Kidney tubule cell (primary cell): ENCODE measurements around the gene SKP1.
"Not testable (repeated sequence)": the region's sequence is repeated elsewhere in the genome, so short reads cannot be mapped to it uniquely, and the experiment has no call there.

ENCODE experiments used
- DNase-seq: peaks from one replicate; pipeline ENCODE4 v3.0.0-alpha.2; 2018; ENCODE audit warnings: low spot score

The SKP1 gene

DNA sequence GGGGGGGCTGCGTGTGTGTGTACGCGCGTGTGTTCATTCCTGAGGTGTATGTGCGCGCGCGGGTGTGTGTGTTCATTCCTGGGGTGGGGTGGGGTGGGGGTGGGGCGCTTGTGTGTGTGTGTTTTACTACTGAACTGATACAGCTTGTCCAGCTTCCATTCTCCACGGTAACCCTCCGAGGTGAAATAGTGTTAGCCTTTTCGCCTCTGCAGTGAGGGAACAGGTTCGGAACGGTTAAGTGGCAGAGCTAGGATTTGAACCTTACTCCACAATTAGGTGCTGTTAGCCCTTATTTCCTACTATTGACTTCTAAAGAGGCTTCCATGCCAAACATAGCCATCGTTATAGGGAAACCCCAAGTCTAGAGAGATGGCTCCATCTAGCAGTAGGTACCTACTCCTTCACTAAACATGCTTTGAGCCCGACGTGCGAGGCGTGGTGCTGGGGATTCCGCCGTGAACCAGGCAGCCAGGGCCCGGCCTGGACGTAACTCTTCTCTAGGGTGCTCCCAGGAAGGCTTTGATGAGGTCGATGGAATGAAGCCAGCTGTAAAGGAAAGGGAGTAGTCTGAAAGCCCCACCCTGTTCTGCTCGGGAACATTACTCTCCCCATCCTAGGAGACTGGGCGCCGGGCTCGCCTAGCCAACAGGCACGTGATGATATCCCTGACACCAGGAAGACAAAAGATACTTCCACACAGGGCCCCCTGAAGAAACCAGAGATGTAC lies 782 bp upstream of the SKP1 start:
- DNase-seq, result peak; percentile 65

DNA sequence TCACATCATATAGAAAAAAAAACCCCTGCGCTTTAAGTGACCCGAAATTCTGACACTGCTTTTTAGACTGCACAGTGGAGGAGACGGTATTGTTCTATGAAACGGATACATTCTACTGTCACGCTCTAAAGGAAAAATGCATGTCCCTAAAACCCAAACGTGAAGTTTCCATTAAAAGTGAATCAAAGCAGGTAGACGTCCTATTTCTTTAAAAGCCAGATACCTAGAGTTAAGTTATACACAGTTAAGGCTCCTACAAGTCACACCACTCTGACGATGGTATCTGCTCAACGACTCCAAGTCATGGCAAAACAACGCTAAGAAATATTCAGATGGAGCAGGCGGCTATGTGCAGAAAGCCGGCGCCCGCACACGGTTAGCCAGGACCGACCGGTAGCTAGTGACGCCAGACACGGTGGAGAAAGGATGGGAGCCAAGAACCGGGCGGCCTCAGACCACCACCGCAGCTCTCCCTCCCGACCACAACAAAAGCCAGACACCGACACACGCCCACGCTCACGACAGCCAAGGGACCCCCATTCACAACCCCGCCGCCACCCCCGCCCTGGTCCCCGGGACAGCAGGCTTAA lies 734 bp downstream of the SKP1 start:
- peak; percentile 40 for DNase-seq

DNA sequence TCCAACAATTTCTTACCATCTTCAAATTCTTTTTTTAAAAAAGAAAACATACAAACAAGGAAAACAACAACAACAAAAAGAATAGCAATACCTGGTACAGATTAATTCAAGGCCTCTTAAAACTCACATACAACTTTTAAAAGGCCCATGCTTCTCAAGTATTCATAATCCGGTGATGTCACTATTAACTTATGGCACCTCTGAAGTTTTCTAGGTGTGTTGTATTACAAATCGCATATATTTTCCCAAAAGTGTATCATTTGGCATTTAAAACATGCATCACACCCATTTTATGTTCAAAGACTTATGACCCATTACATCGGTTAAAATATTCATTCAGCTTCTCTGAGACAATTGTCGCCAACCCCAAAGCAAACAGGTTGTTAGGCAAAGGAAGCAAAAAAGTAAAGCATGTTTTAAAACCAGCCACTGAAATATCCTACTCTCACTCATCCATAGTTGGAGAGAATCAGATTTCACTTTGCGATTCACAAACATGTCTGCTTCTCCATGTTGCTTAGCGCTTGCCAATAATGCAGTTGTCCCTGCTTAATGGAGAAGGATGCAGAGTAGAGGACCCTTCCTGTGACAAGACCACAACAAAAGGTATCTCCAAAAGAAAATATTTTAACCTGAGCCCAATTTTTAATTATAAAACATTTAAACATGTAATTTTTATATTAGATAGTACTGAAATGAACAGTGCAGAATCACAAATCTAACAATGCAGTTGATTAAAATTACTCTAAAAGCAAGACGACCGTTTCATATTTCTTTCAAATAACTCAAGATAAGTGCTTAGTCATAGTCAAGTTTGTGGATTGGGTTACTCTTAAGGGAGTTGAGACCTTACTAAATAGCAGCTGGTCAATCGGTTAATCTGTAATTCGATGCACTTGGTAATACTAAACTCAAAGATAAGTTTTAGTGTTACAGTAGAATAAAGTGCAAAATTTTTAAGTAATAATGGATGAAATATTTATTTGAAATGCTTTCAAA lies 1.6 kb downstream of the SKP1 start:
- peak; percentile 31 for DNase-seq

DNA sequence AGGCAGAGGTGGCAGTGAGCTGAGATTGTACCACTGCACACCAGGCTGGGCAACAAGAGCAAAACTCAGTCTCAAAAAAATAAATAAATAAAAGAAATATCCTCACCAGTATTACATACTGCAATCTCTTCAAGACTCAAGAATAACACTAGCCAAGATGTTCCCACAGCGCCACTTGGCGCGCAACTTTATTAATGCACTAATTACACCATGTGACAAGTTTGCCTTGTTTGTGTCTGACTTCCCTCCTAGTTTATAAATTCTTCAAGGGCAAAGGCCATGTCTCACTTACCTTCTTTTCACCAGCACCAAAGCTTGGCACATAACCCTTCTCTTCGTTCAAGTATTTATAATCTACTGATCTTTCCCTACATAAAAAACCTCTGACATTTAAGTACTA lies 4.8 kb downstream of the SKP1 start:
- DNase-seq, result peak; percentile 45

DNA sequence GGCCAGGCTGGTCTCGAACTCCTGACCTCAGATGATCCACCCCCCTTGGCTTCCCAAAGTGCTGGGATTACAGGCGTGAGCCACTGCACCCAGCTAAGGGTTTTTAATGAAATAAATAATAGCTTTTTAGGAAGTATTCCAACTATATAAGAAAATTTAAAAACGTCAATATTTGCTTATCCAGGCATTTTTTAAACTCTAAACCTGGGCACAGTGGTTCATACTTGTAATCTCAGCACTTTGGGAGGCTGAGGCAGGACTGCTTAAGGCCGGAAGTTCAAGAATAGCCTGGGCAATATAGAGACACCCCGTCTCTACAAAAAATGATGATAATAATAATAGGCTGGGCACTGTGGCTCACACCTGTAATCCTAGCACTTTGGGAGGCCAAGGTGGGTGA lies 14.2 kb downstream of the SKP1 start:
- no peak for DNase-seq

DNA sequence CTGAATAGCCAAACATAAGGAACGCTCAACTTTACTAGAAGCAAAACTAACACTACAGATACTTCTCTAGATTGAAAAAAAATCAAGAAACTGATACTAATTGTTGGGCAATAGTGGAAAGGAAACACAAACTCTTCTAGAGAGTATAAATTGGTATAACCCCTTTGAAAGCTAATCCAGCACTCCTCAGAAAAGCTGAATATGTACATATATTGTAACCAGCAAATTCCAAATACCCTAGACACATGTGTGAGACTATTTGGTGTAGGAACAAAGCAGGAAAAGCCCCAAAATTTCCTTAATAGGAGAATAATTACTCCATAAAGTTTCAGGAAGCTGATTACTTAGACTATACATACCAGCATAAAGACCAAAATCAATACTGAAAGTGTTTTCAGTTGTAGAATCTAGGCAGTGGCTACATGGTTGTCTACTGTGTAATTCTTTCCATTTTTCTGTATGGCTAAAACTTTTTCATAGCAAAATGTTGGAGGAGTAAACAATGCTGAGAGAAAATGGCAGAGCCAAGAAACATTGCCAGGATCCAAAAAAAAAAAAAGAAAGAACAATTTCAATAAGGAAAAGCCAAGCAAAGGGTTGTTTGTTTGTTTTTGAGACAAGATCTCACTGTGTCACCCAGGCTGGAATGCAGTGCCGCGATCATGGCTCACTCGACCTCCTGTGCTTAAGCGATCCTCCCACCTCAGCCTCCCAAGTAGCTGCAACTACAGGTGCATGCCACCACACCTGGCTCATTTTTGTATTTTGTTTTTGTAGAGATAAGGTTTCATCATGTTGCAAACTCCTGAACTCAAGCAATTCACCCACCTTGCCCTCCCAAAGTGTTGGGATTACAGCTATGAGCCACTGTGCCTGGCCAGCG lies 15.0 kb downstream of the SKP1 start:
- DNase-seq, result no peak

DNA sequence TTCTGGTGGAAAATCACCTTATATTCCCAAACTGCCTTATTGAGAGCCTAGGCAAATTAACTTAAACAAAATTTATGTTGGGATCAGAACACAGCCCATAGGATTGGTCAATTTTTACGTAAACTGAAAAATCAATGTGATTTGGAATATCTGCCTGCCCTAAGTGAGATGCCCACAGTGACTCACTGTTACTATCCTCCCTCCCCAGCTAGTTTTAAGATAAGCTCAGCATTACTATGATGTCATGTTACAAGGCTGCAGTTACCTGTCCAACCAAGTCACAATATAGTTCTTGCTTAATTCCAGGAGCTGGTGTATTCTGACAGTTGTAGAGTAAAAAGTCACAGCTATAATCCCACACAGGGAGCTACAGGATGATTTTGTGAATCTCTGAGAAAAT lies 23.1 kb downstream of the SKP1 start:
- DNase-seq, result peak; percentile 49

DNA sequence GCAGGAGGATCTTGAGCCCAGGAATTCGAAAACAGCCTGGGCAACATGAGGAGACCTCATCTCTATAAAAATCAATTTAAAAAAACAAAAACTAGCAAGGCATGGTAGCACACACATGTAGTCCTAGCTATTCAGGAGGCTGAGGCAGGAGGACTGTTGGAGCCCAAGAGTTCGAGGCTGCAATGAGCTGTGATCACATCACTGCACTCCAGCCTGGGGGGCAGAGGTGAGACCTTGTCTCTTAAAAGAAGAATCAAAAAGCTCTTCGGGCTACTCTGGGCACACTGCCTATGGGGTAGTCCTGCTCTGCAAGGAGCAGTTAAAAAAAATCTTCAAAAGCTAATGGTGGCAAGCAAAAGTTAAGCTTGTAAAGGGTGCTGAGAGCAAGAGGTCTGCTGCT lies 23.5 kb downstream of the SKP1 start:
- no peak for DNase-seq

DNA sequence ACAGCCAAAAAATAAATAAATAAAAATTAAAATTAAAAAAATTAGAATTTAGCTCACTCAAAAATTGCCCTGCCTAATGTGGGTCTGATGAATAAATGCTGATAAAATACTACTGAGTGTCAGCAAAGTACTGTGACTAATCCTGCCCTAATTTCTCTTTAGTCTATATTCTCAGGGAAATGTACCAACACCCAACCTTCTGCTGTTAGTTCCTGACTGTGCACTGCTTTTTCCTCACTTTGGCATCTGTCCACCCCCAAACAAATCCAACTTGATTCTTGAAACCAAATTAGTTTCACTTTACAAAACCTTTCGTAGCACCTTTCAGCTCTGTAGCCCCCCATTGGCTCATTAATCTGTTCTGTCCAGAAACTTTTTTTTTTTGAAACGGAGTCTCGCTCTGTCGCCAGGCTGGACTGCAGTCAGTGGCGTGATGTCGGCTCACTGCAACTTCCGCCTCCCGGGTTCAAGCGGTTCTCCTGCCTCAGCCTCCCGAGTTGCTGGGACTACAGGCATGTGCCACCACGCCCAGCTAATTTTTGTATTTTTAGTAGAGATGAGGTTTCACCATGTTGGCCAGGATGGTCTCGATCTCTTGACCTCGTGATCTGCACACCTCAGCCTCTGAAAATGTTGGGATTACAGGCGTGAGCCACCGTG lies 24.4 kb downstream of the SKP1 start:
- DNase-seq, result not testable (repeated sequence)

DNA sequence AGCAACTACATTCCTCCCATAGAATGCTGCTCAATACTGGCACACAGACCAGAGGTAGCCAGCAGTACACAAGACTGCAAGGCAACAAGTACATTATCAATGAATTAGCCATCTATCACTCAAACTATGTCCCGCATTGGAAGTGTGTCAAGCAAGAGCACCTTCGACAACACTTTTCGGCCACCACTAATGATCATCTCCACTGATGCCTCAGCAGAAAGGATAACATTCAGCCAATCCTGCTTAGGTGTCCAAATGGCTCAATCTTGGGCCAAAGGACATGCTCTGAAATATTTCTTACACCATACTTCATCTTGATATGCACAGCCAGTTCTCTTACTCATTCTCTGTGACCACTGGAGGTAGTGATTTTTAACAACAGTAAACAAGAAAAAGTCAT lies 25.0 kb downstream of the SKP1 start:
- no peak for DNase-seq

DNA sequence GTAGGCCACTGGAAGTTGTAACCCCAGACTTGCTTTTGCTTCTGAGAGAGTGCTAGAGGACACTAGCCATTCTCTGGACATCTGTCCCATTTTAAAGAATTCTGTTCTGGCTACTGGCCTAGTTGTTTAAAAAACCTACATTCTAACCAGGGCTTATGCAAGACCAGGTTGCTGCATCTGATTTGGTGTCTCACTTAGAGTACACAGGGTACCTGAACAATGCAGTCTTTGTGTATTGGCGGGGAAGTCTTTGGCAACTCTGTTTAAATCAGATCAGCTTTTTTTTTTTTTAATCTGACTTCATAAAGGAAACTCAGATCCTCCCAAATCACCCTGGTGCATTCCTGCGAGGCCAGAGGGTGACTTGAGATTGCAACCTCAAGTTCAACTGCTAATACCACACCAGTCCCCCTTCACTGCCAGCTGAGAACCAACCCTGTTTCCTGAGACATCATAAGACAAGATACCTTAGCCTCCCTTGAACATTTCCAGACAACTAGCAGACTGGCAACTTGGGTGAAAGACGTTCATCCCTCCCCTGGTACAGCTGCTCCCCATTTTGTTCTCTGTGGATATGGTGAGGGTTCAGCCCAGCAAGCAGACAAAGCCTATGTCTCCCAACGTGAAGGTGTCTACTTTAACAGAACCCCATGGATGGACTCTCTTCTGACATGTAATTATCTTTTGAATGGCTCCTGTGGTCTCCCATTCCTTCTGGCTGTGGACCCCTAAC lies 27.0 kb downstream of the SKP1 start:
- DNase-seq, result no peak

DNA sequence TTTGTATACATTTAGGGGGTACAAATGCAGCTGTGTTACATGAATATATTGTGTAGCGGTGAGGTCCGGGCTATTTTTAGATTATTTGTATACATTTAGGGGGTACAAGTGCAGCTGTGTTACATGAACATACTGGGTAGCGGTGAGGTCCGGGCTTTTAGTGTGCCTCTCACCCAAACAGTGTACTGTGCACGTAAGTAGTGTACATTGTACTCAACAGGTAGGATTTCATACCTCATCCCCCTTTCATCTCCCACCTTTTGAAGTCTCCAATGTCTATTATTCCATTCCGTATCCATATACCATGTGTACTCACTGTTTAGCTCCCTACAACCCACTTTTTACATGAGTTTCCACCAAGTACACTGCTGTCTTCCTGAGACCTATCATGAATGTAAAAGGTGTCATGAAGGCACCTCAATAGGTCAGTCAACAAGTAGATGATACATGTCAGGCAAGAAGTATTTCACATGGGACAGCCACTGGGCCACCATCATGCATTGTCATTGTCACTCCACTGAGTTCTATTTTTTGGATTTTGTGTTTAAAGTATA lies 27.7 kb downstream of the SKP1 start:
- no peak for DNase-seq

DNA sequence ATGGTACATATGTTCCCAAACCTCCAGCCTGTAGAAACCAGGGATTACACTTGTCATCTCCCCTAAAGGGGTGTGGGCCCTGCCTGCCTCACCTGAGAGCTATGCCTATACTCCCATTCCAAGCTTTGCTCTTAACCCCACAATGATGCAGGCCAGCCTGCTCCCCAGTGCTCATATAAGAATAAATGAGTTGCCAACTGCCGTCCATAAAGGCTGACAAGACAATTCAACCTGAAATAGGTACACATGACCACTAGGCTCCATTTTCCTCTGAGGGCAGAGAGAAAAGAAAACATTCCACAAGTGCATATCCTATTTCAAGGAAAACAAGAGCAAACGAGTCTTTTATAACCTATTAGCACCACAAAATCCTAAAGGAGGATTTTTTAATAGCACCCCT lies 28.4 kb downstream of the SKP1 start:
- DNase-seq, result no peak

DNA sequence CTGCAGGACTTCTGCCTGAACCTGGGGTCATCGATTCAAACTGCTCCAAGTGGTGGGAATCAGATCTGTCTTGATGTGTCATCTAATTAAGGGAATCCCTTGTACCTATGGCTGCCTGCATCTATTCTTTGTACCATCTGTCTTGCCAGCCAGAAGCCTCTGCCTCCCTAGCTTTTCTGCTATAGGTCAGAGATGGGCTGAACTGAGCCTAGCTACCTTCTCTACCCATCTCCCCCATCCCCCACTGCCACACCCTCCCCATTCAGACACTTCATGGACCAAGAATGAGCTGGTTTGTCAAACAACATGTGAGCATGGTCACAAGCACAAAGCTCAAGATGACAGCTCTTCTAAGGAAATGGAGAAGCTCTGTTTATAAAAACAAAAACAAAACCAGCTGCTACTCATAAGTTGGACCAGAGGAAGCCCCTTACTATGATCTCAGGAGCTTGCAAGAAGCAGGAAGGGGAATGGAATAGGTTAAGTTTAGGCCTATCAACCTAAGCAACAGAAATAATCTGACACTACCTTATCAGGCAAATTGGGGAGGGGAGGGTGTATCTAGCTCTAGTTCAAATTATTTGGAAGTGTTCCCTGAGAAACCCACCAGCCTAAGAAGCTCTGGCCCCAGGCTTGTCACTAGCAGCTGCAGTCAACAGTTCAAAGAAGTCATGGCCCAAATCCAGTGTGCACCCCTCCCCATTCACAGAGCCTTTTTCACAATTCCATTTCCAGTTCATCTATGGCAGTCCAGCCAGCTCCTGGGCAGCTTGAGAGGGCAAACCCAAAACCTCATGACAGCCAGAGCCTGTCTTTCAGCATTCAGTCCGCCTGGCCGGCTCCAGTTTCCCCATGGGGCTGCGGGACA lies 29.9 kb downstream of the SKP1 start:
- no peak for DNase-seq

DNA sequence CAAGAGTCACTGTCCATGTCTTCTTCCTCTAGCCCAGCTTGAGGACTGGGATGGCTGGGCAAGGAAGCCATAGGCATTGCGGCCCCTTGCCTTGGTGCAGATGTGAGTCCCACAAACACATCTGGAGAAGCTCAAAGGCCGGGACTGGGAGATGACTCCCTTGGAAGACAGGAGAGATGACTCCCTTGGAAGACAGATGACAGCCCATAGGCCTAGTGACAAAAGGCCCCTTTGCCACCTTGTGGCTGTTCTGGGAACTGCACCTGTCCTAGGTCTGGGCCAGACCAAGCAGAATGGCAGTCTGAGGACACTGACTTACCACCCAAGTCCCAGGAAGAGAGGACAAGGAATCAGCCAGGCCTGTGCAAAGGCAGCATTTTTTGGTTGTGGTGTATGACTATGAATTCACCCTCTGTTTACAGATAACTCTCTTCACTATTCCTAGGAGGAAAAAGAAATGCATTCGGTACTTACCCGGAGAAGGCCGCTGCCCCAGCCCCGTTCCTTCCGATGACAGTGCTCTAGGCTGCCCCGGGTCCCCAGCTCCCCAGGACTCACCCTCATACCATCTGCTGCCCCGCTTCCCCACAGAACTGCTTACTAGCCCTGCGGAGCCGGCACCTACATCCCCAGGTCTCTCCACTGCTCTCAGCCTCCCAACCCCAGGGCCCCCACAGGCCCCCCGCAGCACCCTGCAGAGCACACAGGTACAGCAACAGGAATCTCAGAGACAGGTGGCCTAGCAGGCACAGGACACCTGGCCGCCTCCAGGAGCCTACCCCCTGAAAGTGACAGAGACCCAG lies 30.8 kb downstream of the SKP1 start:
- DNase-seq, result peak; percentile 75

DNA sequence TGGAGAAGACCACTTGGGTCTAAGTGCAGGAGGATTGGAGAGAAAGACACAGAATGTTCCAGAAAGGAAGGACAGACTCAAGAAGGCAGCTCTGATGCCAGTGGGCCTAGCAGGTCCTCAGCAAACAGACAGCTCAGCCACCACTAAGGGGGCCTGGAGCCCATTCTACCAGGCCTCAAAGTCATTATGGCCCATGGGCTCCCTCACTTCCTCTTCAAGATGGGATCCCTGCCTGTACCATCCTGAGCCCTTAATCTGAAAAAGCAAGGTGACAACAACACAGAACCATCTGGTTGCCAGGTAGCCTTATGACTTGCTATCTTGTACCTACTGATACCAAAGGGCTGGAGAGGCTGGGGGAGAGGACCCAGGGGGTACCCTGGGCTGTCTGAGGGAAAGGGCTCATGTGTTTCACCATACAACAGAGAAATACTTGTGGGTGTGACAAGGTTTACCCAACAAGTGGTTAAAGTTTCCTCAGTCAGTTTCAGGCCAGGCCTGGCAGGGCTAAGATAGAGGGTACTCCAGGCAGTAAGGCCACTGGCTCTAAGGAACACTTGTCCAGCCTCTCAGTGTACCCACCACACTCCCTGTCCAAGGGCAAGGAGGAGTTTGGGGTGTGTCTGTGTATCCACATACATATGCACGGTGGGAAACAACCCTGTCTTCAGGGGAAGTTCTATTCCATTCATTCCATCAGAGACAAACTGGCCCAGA lies 31.6 kb downstream of the SKP1 start:
- no peak for DNase-seq
